ENCODE measurements around the gene PUSL1. TPM values are rescaled to one million over a fixed set of nuclear protein-coding genes. Genes with fewer than 3 reads are reported as not detected.

The PUSL1 gene
- total RNA-seq, 1 donor from 2014 or later = 4.7 TPM

- peaks cover 0 to 2% (median 0%) of the 10 kb centered on the region in 3 donors for H3K36me3 ChIP-seq (ENCODE audit: control insufficient read depth in 3 of 3, insufficient read depth in 3 of 3, low read length in 3 of 3)
- H3K27ac ChIP-seq (ENCODE audit: low read depth, low read length) = peak within 1 kb of the TSS; percentile 94
- H3K4me1 ChIP-seq (ENCODE audit: control insufficient read depth in 3 of 3, insufficient read depth in 3 of 3, low read length in 3 of 3) = peaks cover 59 to 61% (median 61%) of the 10 kb centered on the region in 3 donors
- H3K9ac ChIP-seq (ENCODE audit: low read depth in 1 of 3, low read length in 3 of 3) = peak within 1 kb of the TSS; percentile 86 to 96 (median 92)
- H3K9me3 ChIP-seq (ENCODE audit: control insufficient read depth in 3 of 3, low read length in 3 of 3) = no peaks in the 10 kb centered on the region
- H3K27me3 ChIP-seq (ENCODE audit: control insufficient read depth in 3 of 3, insufficient read depth in 3 of 3, low read length in 3 of 3) = peaks cover 0 to 18% (median 13%) of the 10 kb centered on the region in 3 donors
- H3K4me3 ChIP-seq (ENCODE audit: low read length in 3 of 3) = peak within 1 kb of the TSS; percentile 83 to 89 (median 85)
These were observed 41.0 kb downstream of the PUSL1 start, which contains the start of gene DVL1 for GRCh38 chr1:1349256-1350012. TSS of gene DVL1 (minus strand) at chr1:1349418. CDS start at chr1:1349065, 353 bp downstream.

GRCh38 chr1:1351511-1352427 is 43.4 kb downstream of the PUSL1 start:
- Histone ChIP-seq H3K4me1 (ENCODE audit: control insufficient read depth in 3 of 3, insufficient read depth in 3 of 3, low read length in 3 of 3) (peaks cover 39 to 43% (median 40%) of the 10 kb centered on the region in 3 donors), H3K9ac (ENCODE audit: low read depth in 1 of 3, low read length in 3 of 3) (peak overlapping the region in 1 of 3 donors; percentile 33), H3K27me3 (ENCODE audit: control insufficient read depth in 3 of 3, insufficient read depth in 3 of 3, low read length in 3 of 3) (peaks cover 0 to 25% (median 17%) of the 10 kb centered on the region in 3 donors), H3K36me3 (ENCODE audit: control insufficient read depth in 3 of 3, insufficient read depth in 3 of 3, low read length in 3 of 3) (peaks cover 0 to 2% (median 0%) of the 10 kb centered on the region in 3 donors), H3K9me3 (ENCODE audit: control insufficient read depth in 3 of 3, low read length in 3 of 3) (no peaks in the 10 kb centered on the region), H3K4me3 (ENCODE audit: low read length in 3 of 3) (peak overlapping the region in 2 of 3 donors; percentile 35 to 45), H3K27ac (ENCODE audit: low read depth, low read length) (peak overlapping the region; percentile 48)

GRCh38 chr1:1352786-1353388 is 44.5 kb downstream of the PUSL1 start:
- H3K9ac ChIP-seq (ENCODE audit: low read depth in 1 of 3, low read length in 3 of 3) = peak overlapping the region in 1 of 3 donors; percentile 33
- no peaks in the 10 kb centered on the region for H3K9me3 ChIP-seq (ENCODE audit: control insufficient read depth in 3 of 3, low read length in 3 of 3)
- no peak overlapping the region for H3K27ac ChIP-seq (ENCODE audit: low read depth, low read length)
- peaks cover 0 to 2% (median 0%) of the 10 kb centered on the region in 3 donors for H3K36me3 ChIP-seq (ENCODE audit: control insufficient read depth in 3 of 3, insufficient read depth in 3 of 3, low read length in 3 of 3)
- peaks cover 35 to 36% (median 35%) of the 10 kb centered on the region in 3 donors for H3K4me1 ChIP-seq (ENCODE audit: control insufficient read depth in 3 of 3, insufficient read depth in 3 of 3, low read length in 3 of 3)
- H3K27me3 ChIP-seq (ENCODE audit: control insufficient read depth in 3 of 3, insufficient read depth in 3 of 3, low read length in 3 of 3) = peaks cover 0 to 36% (median 22%) of the 10 kb centered on the region in 3 donors
- no peak overlapping the region for H3K4me3 ChIP-seq (ENCODE audit: low read length in 3 of 3)

GRCh38 chr1:1353389-1354151 is 45.2 kb downstream of the PUSL1 start:
- Histone ChIP-seq H3K27ac (ENCODE audit: low read depth, low read length) (no peak overlapping the region), H3K36me3 (ENCODE audit: control insufficient read depth in 3 of 3, insufficient read depth in 3 of 3, low read length in 3 of 3) (peaks cover 0 to 2% (median 0%) of the 10 kb centered on the region in 3 donors), H3K4me1 (ENCODE audit: control insufficient read depth in 3 of 3, insufficient read depth in 3 of 3, low read length in 3 of 3) (peaks cover 31 to 35% (median 33%) of the 10 kb centered on the region in 3 donors), H3K4me3 (ENCODE audit: low read length in 3 of 3) (no peak overlapping the region), H3K9ac (ENCODE audit: low read depth in 1 of 3, low read length in 3 of 3) (peak overlapping the region in 1 of 3 donors; percentile 45), H3K9me3 (ENCODE audit: control insufficient read depth in 3 of 3, low read length in 3 of 3) (no peaks in the 10 kb centered on the region), H3K27me3 (ENCODE audit: control insufficient read depth in 3 of 3, insufficient read depth in 3 of 3, low read length in 3 of 3) (peaks cover 0 to 38% (median 24%) of the 10 kb centered on the region in 3 donors)

- peaks cover 0 to 2% (median 0%) of the 10 kb centered on the region in 3 donors for H3K36me3 ChIP-seq (ENCODE audit: control insufficient read depth in 3 of 3, insufficient read depth in 3 of 3, low read length in 3 of 3)
- H3K27ac ChIP-seq (ENCODE audit: low read depth, low read length) = no peak overlapping the region
- H3K9ac ChIP-seq (ENCODE audit: low read depth in 1 of 3, low read length in 3 of 3) = no peak overlapping the region
- peaks cover 0 to 47% (median 26%) of the 10 kb centered on the region in 3 donors for H3K27me3 ChIP-seq (ENCODE audit: control insufficient read depth in 3 of 3, insufficient read depth in 3 of 3, low read length in 3 of 3)
- H3K4me1 ChIP-seq (ENCODE audit: control insufficient read depth in 3 of 3, insufficient read depth in 3 of 3, low read length in 3 of 3) = peaks cover 35 to 45% (median 38%) of the 10 kb centered on the region in 3 donors
- no peak overlapping the region for H3K4me3 ChIP-seq (ENCODE audit: low read length in 3 of 3)
- H3K9me3 ChIP-seq (ENCODE audit: control insufficient read depth in 3 of 3, low read length in 3 of 3) = no peaks in the 10 kb centered on the region
These were observed 46.2 kb downstream of the PUSL1 start for GRCh38 chr1:1354271-1355247.

GRCh38 chr1:1355416-1355815 is 47.0 kb downstream of the PUSL1 start:
- Histone ChIP-seq H3K4me1 (ENCODE audit: control insufficient read depth in 3 of 3, insufficient read depth in 3 of 3, low read length in 3 of 3) (peaks cover 41 to 53% (median 45%) of the 10 kb centered on the region in 3 donors), H3K9ac (ENCODE audit: low read depth in 1 of 3, low read length in 3 of 3) (no peak overlapping the region), H3K9me3 (ENCODE audit: control insufficient read depth in 3 of 3, low read length in 3 of 3) (no peaks in the 10 kb centered on the region), H3K27ac (ENCODE audit: low read depth, low read length) (no peak overlapping the region), H3K27me3 (ENCODE audit: control insufficient read depth in 3 of 3, insufficient read depth in 3 of 3, low read length in 3 of 3) (peaks cover 0 to 50% (median 26%) of the 10 kb centered on the region in 3 donors), H3K36me3 (ENCODE audit: control insufficient read depth in 3 of 3, insufficient read depth in 3 of 3, low read length in 3 of 3) (peaks cover 0 to 2% (median 0%) of the 10 kb centered on the region in 3 donors), H3K4me3 (ENCODE audit: low read length in 3 of 3) (no peak overlapping the region)

GRCh38 chr1:1356166-1356795 is 47.9 kb downstream of the PUSL1 start:
- peak overlapping the region; percentile 52 to 69 (median 61) for H3K4me3 ChIP-seq (ENCODE audit: low read length in 3 of 3)
- peaks cover 50 to 61% (median 53%) of the 10 kb centered on the region in 3 donors for H3K4me1 ChIP-seq (ENCODE audit: control insufficient read depth in 3 of 3, insufficient read depth in 3 of 3, low read length in 3 of 3)
- H3K27ac ChIP-seq (ENCODE audit: low read depth, low read length) = no peak overlapping the region
- H3K27me3 ChIP-seq (ENCODE audit: control insufficient read depth in 3 of 3, insufficient read depth in 3 of 3, low read length in 3 of 3) = peaks cover 0 to 59% (median 32%) of the 10 kb centered on the region in 3 donors
- no peak overlapping the region for H3K9ac ChIP-seq (ENCODE audit: low read depth in 1 of 3, low read length in 3 of 3)
- peaks cover 0 to 2% (median 0%) of the 10 kb centered on the region in 3 donors for H3K36me3 ChIP-seq (ENCODE audit: control insufficient read depth in 3 of 3, insufficient read depth in 3 of 3, low read length in 3 of 3)
- no peaks in the 10 kb centered on the region for H3K9me3 ChIP-seq (ENCODE audit: control insufficient read depth in 3 of 3, low read length in 3 of 3)
